HFFc6 (cell line): Measurements from ENCODE around the gene ATP2B2. TPM values are rescaled to one million over a fixed set of nuclear protein-coding genes. Genes with fewer than 3 reads are reported as not detected.

ENCODE experiments used
- DNase-seq: peaks from one replicate; pipeline ENCODE4 v3.0.0-alpha.2; 2018
- H3K27ac Mint-ChIP-seq: 2 replicates; pipeline ENCODE4 v1.8.0; 2020; ENCODE audit warnings: mild to moderate bottlenecking, mixed read lengths
- H3K27me3 Mint-ChIP-seq: 2 replicates; pipeline ENCODE4 v1.8.0; 2021; ENCODE audit warnings: mild to moderate bottlenecking, moderate library complexity, mixed read lengths; ENCODE audit not compliant: insufficient read depth
- H3K36me3 Mint-ChIP-seq: 2 replicates; pipeline ENCODE4 v1.8.0; 2021; ENCODE audit warnings: low read depth, mixed read lengths
- H3K4me1 Mint-ChIP-seq: 2 replicates; pipeline ENCODE4 v1.8.0; 2020; ENCODE audit warnings: low read depth, mixed read lengths
- H3K4me3 Mint-ChIP-seq: 2 replicates; pipeline ENCODE4 v1.8.0; 2020; ENCODE audit warnings: mild to moderate bottlenecking, moderate library complexity, mixed read lengths
- H3K9me3 Mint-ChIP-seq: 2 replicates; pipeline ENCODE4 v1.8.0; 2020; ENCODE audit warnings: mild to moderate bottlenecking, mixed read lengths
- CTCF ChIP-seq: fragments of 200-600 bp; sonication (generic); IDR thresholded peaks from 2 replicates; pipeline ENCODE4 v1.5.0; 2021; ENCODE audit warnings: antibody characterized with exemption, mild to moderate bottlenecking
- total RNA-seq, 6 experiments: library from RNA; stranded (reverse); fragmentation: NEBNext Ultra II Directional; extraction: Animal tissue kit (Norgen Biotek cat#: 25700); gene quantifications; 2 replicates in 1 of 6; 3 replicates in 5 of 6; pipeline ENCODE4 v1.2.3, GENCODE V29; 2021

ATP2B2 gene
- total RNA-seq, 6 experiments from 2014 or later: not detected

- Mint-ChIP-seq H3K27ac (no peak overlapping the region), H3K4me3 (no peak overlapping the region), H3K4me1 (peaks cover 26% of the 10 kb centered on the region), H3K36me3 (no peaks in the 10 kb centered on the region), H3K9me3 (no peaks in the 10 kb centered on the region), H3K27me3 (peaks cover 54% of the 10 kb centered on the region)
- DNase-seq: no peak
- no peak for TF ChIP-seq CTCF
These were observed 10.0 kb upstream of the ATP2B2 start for GRCh38 chr3:10515396-10515795.

GRCh38 chr3:10514407-10515069 lies 9.2 kb upstream of the ATP2B2 start:
- Mint-ChIP-seq H3K27ac (no peak overlapping the region), H3K36me3 (no peaks in the 10 kb centered on the region), H3K9me3 (no peaks in the 10 kb centered on the region), H3K4me3 (no peak overlapping the region), H3K27me3 (peaks cover 47% of the 10 kb centered on the region), H3K4me1 (peaks cover 26% of the 10 kb centered on the region)
- no peak for TF ChIP-seq CTCF
- DNase-seq: no peak

- H3K36me3 Mint-ChIP-seq: no peaks in the 10 kb centered on the region
- no peak for DNase-seq
- H3K9me3 Mint-ChIP-seq: no peaks in the 10 kb centered on the region
- H3K4me1 Mint-ChIP-seq: peaks cover 15% of the 10 kb centered on the region
- no peak overlapping the region for H3K4me3 Mint-ChIP-seq
- peaks cover 41% of the 10 kb centered on the region for H3K27me3 Mint-ChIP-seq
- TF ChIP-seq CTCF: no peak
- H3K27ac Mint-ChIP-seq: no peak overlapping the region
These were observed 7.9 kb upstream of the ATP2B2 start for GRCh38 chr3:10513306-10513705.

- no peak for TF ChIP-seq CTCF
- Mint-ChIP-seq H3K27me3 (peaks cover 44% of the 10 kb centered on the region), H3K4me1 (peaks cover 12% of the 10 kb centered on the region), H3K36me3 (no peaks in the 10 kb centered on the region), H3K27ac (no peak overlapping the region), H3K4me3 (no peak overlapping the region), H3K9me3 (no peaks in the 10 kb centered on the region)
- DNase-seq: no peak
These were observed 7.3 kb upstream of the ATP2B2 start for GRCh38 chr3:10512687-10513086.

- Mint-ChIP-seq H3K27me3 (peaks cover 37% of the 10 kb centered on the region), H3K4me1 (peaks cover 12% of the 10 kb centered on the region), H3K9me3 (no peaks in the 10 kb centered on the region), H3K36me3 (no peaks in the 10 kb centered on the region), H3K27ac (peak overlapping the region; percentile 41; the same call in 1 of the 2 replicates), H3K4me3 (no peak overlapping the region)
- no peak for TF ChIP-seq CTCF
- peak; percentile 70 for DNase-seq
These were observed 6.6 kb upstream of the ATP2B2 start for GRCh38 chr3:10511809-10512494.
